ENCODE data around the gene MON1B.
A peak's percentile ranks its signal among the peaks of the same experiment; 100 is the strongest.
"Not testable (repeated sequence)": the region's sequence is repeated elsewhere in the genome, so short reads cannot be mapped to it uniquely, and the experiment has no call there.

Gene MON1B

GRCh38 chr16:77197747-77198146 lies 6.8 kb downstream of the MON1B start:
- DNase-seq (ENCODE audit: low read depth in 2 of 2), result no peak

GRCh38 chr16:77199211-77199610 lies 8.2 kb downstream of the MON1B start, which contains the start of gene SYCE1L:
Gene SYCE1L, plus strand, starts transcription at chr16:77199408. Its CDS starts 44 bp downstream, at chr16:77199452.
- DNase-seq (ENCODE audit: low read depth in 2 of 2), result no peak

GRCh38 chr16:77206533-77206932 lies 15.5 kb downstream of the MON1B start:
- no peak for DNase-seq (ENCODE audit: low read depth in 2 of 2)

- no peak for DNase-seq (ENCODE audit: low read depth in 2 of 2)
These were observed 16.0 kb downstream of the MON1B start for GRCh38 chr16:77207030-77207429.

GRCh38 chr16:77208382-77208781 lies 17.4 kb downstream of the MON1B start:
- DNase-seq (ENCODE audit: low read depth in 2 of 2), result no peak

- peak; percentile 34 to 51 for DNase-seq (ENCODE audit: low read depth in 2 of 2)
These were observed 21.1 kb downstream of the MON1B start for GRCh38 chr16:77211880-77212740.

GRCh38 chr16:77212741-77213541 lies 22.0 kb downstream of the MON1B start:
- DNase-seq (ENCODE audit: low read depth in 2 of 2), result peak; percentile 27 to 53

- no peak for DNase-seq (ENCODE audit: low read depth in 2 of 2)
These were observed 22.6 kb downstream of the MON1B start for GRCh38 chr16:77213542-77214106.

GRCh38 chr16:77214411-77215138 lies 23.6 kb downstream of the MON1B start:
- DNase-seq (ENCODE audit: low read depth in 2 of 2), result no peak

GRCh38 chr16:77219437-77219836 lies 28.4 kb downstream of the MON1B start:
- DNase-seq (ENCODE audit: low read depth in 2 of 2), result no peak

GRCh38 chr16:77220427-77220826 lies 29.4 kb downstream of the MON1B start:
- DNase-seq (ENCODE audit: low read depth in 2 of 2), result no peak

- DNase-seq (ENCODE audit: low read depth in 2 of 2), result no peak
These were observed 30.5 kb downstream of the MON1B start for GRCh38 chr16:77221482-77221881.

GRCh38 chr16:77223184-77223583 lies 32.2 kb downstream of the MON1B start:
- no peak for DNase-seq (ENCODE audit: low read depth in 2 of 2)

GRCh38 chr16:77225182-77225581 lies 34.2 kb downstream of the MON1B start:
- no peak for DNase-seq (ENCODE audit: low read depth in 2 of 2)

- no peak for DNase-seq (ENCODE audit: low read depth in 2 of 2)
These were observed 36.8 kb downstream of the MON1B start for GRCh38 chr16:77227745-77228144.

GRCh38 chr16:77231047-77231446 lies 40.1 kb downstream of the MON1B start:
- no peak for DNase-seq (ENCODE audit: low read depth in 2 of 2)

- no peak for DNase-seq (ENCODE audit: low read depth in 2 of 2)
These were observed 43.0 kb downstream of the MON1B start for GRCh38 chr16:77233799-77234519.

- DNase-seq (ENCODE audit: low read depth in 2 of 2), result no peak
These were observed 43.6 kb downstream of the MON1B start for GRCh38 chr16:77234611-77235010.

GRCh38 chr16:77236063-77236511 lies 45.1 kb downstream of the MON1B start:
- peak; percentile 72 to 78 for DNase-seq (ENCODE audit: low read depth in 2 of 2)

GRCh38 chr16:77238593-77238992 lies 47.6 kb downstream of the MON1B start:
- no peak for DNase-seq (ENCODE audit: low read depth in 2 of 2)

- DNase-seq (ENCODE audit: low read depth in 2 of 2), result not testable (repeated sequence)
These were observed 51.5 kb downstream of the MON1B start for GRCh38 chr16:77242471-77242870.
